Adipose tissue (tissue), 3 donors: Measurements from ENCODE around the gene OR1J1. TPM values are rescaled to one million over a fixed set of nuclear protein-coding genes. Genes with fewer than 3 reads are reported as not detected.

Source experiments
- H3K27ac ChIP-seq: one replicate; pipeline ENCODE4 v1.5.1; 2013; ENCODE audit warnings: low read depth, low read length
- WGBS, 3 donors: extraction: QIAGEN DNeasy Blood & Tissue Kit; methylation state at CpG; one replicate each; pipeline ENCODE4 v1.1.7; 2013; 5-methylcytosine and 5-hydroxymethylcytosine counted together
- polyA plus RNA-seq, 3 donors: library from polyadenylated mRNA; stranded (reverse); fragments of 200-250 nt; gene quantifications; one replicate each; pipeline ENCODE4 v1.2.3, GENCODE V29; 2013
- donor health status: healthy with polysubstance abuse.
- donor health status: Bipolar disorder and iron deficiency.
- donor health status: healthy.

The OR1J1 gene
- polyA plus RNA-seq, 3 donors: 0.56 TPM; not detected in 2

GRCh38 chr9:122456123-122456522 lies 21.6 kb downstream of the OR1J1 start:
- 65 to 78% (median 77%) methylated on average over 3 of the region's 3 CpGs for WGBS, 3 donors
- no peak overlapping the region for H3K27ac ChIP-seq

DNA sequence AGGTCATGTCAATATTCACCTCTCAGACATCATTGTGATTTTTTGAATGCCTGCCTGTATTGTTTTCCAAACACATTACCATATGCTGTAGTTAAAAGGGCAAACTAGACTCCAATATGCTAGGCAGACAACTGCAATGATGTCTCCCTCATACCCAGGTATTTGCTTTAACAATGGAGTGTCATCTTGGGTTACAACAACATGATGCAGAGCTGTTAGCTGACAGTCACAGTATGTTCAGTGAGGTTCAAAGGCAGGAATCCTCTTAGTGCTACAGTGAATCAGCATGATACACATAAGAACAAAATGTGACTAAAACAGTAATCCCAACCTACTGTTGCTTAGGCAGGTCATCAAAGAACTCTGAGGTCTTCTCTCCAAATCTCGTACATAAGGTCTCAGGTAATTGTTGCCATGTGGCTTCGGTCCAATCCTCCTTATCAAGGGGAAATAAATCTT lies 24.0 kb downstream of the OR1J1 start:
- WGBS, 3 donors: 55 to 71% (median 68%) methylated on average over 2 of the region's 2 CpGs

DNA sequence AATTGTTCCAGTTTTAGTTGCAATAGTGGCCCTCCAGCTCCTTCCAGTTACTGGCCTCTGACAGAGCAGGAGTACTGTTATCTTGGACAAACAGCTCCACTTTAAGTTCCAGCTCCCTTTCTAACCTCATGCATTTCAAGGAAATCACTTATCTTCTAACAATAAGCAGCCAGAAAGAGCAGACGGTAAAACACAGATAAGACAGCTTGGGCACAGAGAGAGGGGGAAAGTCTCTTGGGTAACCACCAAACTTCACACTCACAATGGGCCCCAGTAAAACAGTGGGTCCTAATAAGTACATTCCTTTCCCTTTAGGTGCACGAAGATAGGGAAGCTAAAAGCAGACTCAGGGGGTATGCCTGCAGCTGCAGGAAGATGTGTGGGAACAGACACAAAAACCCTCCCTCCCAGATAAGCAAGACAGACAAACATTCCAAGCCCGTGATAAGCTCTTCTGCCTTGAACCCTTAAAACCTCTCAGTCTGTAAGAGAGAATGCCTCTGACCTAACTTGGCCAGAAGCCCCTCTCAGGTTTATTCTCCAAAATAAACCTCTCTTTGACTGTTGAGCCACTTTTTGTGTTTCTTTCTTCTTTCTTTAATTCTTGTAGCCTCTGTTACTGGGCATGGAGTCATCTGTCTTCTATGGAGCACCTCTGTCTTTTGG lies 30.8 kb downstream of the OR1J1 start:
- H3K27ac ChIP-seq: no peak overlapping the region
- 19 to 40% (median 32%) methylated on average over 3 of the region's 3 CpGs for WGBS, 3 donors

More for the DNA sequence above, 24.0 kb downstream of the OR1J1 start:
- H3K27ac ChIP-seq: no peak overlapping the region

GRCh38 chr9:122445155-122445749 lies 32.5 kb downstream of the OR1J1 start:
- WGBS, 3 donors: 77 to 86% (median 86%) methylated on average over 2 of the region's 2 CpGs
- no peak overlapping the region for H3K27ac ChIP-seq

- 43 to 63% (median 60%) methylated on average over 5 of the region's 5 CpGs for WGBS, 3 donors
Observed at GRCh38 chr9:122444041-122444733, 33.5 kb downstream of the OR1J1 start.

DNA sequence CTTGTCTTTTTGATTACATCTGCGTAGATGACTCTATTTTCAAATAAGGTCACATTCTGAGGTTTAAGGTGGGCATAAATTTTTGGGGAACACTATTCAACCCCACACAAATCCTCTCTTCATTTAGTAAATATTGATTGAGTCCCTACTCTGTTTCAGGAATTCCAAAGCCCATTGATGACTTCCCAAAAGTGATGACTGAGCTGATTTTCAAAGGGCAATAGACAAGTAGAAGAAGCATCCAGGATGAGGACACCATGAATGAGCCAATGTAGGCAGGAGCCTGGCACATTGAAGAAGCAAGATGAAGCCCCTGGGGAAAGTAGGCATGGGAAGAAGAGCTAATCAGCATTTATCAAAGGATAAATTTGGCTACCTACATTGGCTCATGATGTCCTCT lies 35.2 kb downstream of the OR1J1 start:
- WGBS, 3 donors: 75 to 91% (median 85%) methylated on average over 1 of the region's 1 CpG
- no peak overlapping the region for H3K27ac ChIP-seq

More at GRCh38 chr9:122444041-122444733, 33.5 kb downstream of the OR1J1 start:
- H3K27ac ChIP-seq: no peak overlapping the region

Other genes starting within 250 kb of the OR1J1 start
- 1 to 10 TPM; 1.2 to 5.9 (median 4.7) TPM for gene LHX6, start 249.0 kb downstream of the OR1J1 start, polyA plus RNA-seq
- gene RBM18, start 213.1 kb downstream of the OR1J1 start, polyA plus RNA-seq: 10 to 100 TPM in 1 of 3 donors, 1 to 10 TPM in 2; 4.8 to 10.7 (median 8.5) TPM
- 10 to 100 TPM; 19.9 to 27.9 (median 24.3) TPM for gene MRRF, start 213.0 kb downstream of the OR1J1 start, polyA plus RNA-seq
- 1 to 10 TPM in 2 of 3 donors, under 1 TPM in 1; 0.95 to 8.3 (median 4.7) TPM for gene PTGS1, start 106.9 kb downstream of the OR1J1 start, polyA plus RNA-seq
- gene OR1J2, start 32.9 kb upstream of the OR1J1 start, polyA plus RNA-seq: not detected
- not detected for gene OR1J4, start 41.2 kb upstream of the OR1J1 start, polyA plus RNA-seq
- gene OR1N1, start 49.4 kb upstream of the OR1J1 start, polyA plus RNA-seq: not detected
- gene OR1N2, start 75.2 kb upstream of the OR1J1 start, polyA plus RNA-seq: not detected
- under 1 TPM in 2 of 3 donors, not detected in 1; 0.03 to 0.04 TPM for gene OR1L8, start 105.5 kb upstream of the OR1J1 start, polyA plus RNA-seq
- not detected for gene OR1Q1, start 136.8 kb upstream of the OR1J1 start, polyA plus RNA-seq
- gene OR1B1, start 179.7 kb upstream of the OR1J1 start, polyA plus RNA-seq: not detected
- gene OR1L1, start 183.8 kb upstream of the OR1J1 start, polyA plus RNA-seq: not detected
- not detected for gene OR1L3, start 197.2 kb upstream of the OR1J1 start, polyA plus RNA-seq
- gene OR1L4, start 246.1 kb upstream of the OR1J1 start, polyA plus RNA-seq: not detected